AG09319 (cell line): ENCODE measurements around the gene PMFBP1.

Source experiments
- DNase-seq: peaks from one replicate; pipeline ENCODE4 v3.0.0-alpha.2; 2010; ENCODE audit warnings: low read depth; ENCODE audit errors: extremely low read depth
- CTCF ChIP-seq: IDR thresholded peaks from 2 replicates; pipeline ENCODE4 v1.5.1; 2011; ENCODE audit warnings: low read depth, mild to moderate bottlenecking, inconsistent platforms, low read length, moderate library complexity

The PMFBP1 gene

GRCh38 chr16:72187551-72187950, 15.6 kb upstream of the PMFBP1 start:
- no peak for TF ChIP-seq CTCF
- no peak for DNase-seq

- TF ChIP-seq CTCF = no peak
- no peak for DNase-seq
Measured at GRCh38 chr16:72182976-72183375, 11.0 kb upstream of the PMFBP1 start.

GRCh38 chr16:72179204-72179970, 7.4 kb upstream of the PMFBP1 start:
- no peak for DNase-seq
- TF ChIP-seq CTCF = no peak

- no peak for DNase-seq
- TF ChIP-seq CTCF = no peak
Measured at GRCh38 chr16:72174726-72175125, 2.8 kb upstream of the PMFBP1 start.

GRCh38 chr16:72173997-72174396, 2.0 kb upstream of the PMFBP1 start:
- no peak for DNase-seq
- TF ChIP-seq CTCF = no peak

GRCh38 chr16:72171236-72171635, 719 bp downstream of the PMFBP1 start:
- no peak for TF ChIP-seq CTCF
- DNase-seq = no peak

- no peak for TF ChIP-seq CTCF
- no peak for DNase-seq
Measured at GRCh38 chr16:72169708-72170107, 2.2 kb downstream of the PMFBP1 start.
